ENCODE measurements around the gene RAB3IP. TPM values are rescaled to one million over a fixed set of nuclear protein-coding genes. Genes with fewer than 3 reads are reported as not detected.
"Not testable (repeated sequence)": the region's sequence is repeated elsewhere in the genome, so short reads cannot be mapped to it uniquely, and the experiment has no call there.

Gene RAB3IP
- total RNA-seq, 1 donor from 2014 or later = 25.6 TPM

DNA sequence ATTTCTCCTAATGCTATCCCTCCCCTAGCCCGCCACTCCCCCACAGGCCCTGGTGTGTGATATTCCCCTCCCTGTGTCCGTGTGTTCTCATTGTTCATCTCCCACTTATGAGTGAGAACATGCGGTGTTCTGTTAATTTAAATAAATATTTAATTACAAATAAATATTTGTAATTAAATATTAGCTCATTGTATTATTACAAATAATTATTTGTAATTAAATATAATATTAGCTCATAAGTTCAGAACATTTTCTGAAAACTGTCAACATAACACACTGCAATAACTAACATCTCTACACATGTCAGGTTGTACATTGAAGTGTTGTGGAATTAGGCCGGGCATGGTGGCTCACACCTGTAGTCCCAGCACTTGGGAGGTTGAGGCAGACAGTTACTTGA, 5.4 kb downstream of the RAB3IP start:
- DNase-seq (ENCODE audit: missing footprints) (no peak), ATAC-seq (no peak)
- intact Hi-C loops (cut with DNase I) = no loop called here

DNA sequence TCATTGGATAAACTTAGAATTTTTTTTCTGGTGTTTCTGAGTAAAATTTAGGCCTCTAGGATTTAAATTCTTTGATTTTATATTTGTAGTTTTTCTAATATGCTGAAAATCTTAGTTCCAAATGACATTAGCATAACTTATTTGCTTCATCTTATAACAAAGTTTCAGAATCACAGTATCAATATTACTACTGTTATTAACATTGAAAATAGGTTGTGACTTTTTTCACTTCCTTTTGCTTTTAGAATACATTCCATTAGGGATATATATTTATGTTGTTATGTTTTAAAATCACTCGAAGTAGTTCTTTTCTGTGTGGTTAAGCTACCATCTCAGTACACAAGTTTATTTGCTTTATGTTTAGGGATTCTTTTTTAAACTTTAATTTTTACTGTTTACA, 12.8 kb downstream of the RAB3IP start:
- intact Hi-C loops (cut with DNase I) = no loop called here
- ATAC-seq (no peak), DNase-seq (ENCODE audit: missing footprints) (no peak)

DNA sequence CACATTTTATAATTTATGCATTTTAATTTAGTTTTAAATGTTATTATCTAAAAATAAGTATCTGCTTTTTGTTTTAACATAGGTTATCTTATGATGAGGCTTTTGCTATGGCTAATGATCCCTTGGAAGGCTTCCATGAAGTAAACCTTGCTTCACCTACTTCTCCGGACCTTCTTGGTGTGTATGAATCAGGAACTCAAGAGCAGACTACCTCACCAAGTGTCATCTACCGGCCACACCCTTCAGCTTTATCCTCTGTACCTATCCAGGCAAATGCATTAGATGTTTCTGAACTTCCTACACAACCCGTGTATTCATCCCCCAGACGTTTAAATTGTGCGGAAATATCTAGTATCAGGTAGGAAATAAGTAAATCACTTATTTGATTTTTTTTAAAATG, 16.6 kb downstream of the RAB3IP start:
- ATAC-seq (no peak), DNase-seq (ENCODE audit: missing footprints) (no peak)
- intact Hi-C loops (cut with DNase I) = no loop called here

DNA sequence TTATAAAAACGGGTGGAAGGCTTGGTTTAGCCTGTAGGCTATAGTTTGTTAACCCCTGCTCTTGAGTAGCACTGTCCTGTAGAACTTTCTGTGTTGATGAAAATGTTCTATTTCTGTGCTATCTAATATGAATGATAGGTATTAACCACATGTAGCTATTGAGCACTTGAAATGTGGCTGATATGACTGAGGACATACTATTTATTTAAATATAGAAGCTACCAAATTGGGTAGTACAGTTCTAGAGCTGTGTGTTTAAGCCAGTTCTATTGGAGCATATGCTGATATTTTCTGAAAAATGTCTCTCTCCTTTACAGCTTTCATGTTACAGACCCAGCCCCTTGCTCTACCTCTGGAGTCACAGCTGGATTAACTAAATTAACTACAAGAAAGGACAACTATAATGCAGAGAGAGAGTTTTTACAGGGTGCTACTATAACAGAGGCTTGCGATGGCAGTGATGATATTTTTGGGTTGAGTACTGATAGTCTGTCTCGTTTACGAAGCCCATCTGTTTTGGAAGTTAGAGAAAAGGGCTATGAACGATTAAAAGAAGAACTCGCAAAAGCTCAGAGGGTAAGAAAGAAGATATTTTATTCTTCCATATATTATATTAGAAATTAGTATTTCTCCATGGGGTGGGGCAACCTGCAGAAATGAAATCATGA, 17.6 kb downstream of the RAB3IP start:
- intact Hi-C loops (cut with DNase I) = no loop called here
- DNase-seq (ENCODE audit: missing footprints) (no peak), ATAC-seq (peak; percentile 65)

DNA sequence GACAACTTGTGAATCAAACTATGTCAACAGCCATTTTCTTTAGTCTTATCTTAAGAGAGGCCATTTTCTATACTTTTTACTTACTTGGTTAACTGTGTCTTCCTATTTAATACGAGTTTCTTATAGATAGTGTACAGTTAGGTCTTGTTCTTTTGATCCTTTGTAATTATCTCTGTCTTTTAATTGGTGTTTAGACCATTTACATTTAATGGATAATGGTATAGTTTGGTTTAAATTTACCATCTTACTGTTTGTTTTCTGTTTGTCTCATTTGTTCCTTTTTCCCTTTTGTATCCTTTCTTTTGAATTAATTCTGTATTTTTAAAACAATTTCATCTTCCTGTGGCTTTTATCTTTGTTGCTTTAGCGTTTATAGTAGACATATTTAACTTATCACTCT, 19.4 kb downstream of the RAB3IP start:
- no peak for ATAC-seq
- intact Hi-C loops (cut with DNase I) = no loop called here
- no peak for DNase-seq (ENCODE audit: missing footprints)

DNA sequence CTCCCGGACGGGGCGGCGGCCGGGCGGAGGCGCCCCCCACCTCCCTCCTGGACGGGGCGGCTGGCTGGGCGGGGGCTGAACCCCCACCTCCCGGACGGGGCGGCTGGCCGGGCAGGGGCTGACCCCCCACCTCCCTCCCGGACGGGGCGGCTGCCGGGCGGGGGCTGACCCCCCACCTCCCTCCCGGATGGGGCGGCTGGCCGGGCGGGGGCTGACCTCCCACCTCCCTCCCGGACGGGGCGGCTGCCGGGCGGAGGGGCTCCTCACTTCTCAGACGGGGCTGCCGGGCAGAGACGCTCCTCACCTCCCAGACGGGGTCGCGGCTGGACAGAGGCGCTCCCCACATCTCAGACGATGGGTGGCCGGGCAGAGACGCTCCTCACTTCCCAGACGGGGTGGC, 20.9 kb downstream of the RAB3IP start:
- DNase-seq (ENCODE audit: missing footprints); intact Hi-C loops (cut with DNase I); ATAC-seq: not testable (repeated sequence)

DNA sequence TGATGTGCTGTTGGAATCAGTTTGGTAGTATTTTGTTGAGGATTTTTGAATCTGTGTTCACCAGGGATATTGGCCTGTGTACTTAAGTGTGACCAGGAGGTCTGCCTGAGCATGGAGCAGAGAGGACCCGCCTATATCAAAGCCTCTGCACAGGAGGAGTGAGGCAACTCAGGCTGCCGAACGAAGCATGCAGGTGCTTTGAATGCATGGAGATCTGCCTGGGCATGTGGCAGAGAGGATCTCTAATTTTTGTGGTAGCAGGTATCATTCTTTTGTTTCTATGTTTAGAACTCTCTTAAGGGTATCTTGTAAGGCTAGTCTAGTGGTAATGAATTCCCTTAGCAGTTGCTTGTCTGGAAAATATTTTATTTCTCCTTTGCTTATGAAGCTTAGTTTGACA, 26.9 kb downstream of the RAB3IP start:
- ATAC-seq (no peak), DNase-seq (ENCODE audit: missing footprints) (no peak)
- intact Hi-C loops (cut with DNase I) = no loop called here

DNA sequence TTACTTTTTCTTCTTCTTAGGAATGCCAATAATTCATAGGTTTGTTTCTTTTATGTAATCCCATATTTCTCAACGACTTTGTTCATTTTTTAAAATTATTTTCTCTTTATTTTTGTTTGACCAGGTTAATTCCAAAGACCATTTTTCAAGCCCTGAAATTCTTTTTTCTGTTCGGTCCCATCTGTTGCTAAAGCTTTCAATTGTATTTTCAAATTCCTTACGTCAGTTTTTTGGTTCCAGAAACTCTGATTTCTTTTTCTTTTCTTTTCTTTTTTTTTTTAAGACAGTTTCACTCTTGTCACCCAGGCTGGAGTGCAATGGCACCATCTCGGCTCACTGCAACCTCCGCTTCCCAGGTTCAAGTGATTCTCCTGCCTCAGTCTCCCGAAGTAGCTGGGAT, 27.6 kb downstream of the RAB3IP start:
- no peak for ATAC-seq
- intact Hi-C loops (cut with DNase I) = no loop called here
- DNase-seq (ENCODE audit: missing footprints) = no peak

DNA sequence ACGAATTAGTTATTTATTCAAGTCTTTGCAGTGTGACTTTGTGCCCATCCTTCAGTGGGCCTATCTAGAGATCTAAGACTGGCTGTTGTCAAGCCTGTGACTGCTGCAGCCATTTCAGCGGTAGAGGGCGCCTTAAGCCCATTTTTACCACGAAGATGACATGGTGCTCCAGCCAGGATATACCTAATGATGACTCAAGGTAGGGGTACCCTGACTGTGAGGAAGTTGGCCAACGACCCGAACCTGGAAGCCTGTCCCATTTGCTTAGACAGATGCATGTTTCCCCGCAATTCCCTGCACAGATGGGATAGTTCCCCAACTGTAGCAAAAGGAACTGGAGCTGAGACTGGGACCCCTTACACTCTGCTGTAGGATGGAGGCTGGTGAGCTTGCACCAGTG, 41.3 kb downstream of the RAB3IP start:
- no peak for ATAC-seq
- DNase-seq (ENCODE audit: missing footprints) = no peak
- intact Hi-C loops (cut with DNase I) = no loop called here

DNA sequence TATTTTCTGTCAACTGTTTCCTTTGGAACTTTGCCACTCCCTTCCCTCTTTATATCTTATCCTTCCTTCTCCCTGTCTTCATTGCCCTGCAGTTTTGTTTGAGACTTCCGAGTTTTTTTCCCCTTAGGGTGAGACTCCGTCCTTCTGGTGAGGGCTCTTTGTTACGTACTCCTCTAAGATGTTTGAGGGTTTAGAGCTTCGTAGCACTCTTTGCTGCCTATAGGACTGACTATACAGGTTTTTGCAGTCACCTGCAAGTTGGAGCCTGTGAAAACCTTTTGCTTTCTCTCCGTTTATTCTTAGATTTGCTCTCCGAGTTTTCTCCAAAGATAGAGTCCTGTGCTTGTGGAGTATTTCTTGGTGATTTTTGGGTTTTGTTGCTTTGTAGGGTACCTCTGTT, 44.7 kb downstream of the RAB3IP start:
- intact Hi-C loops (cut with DNase I) = no loop called here
- DNase-seq (ENCODE audit: missing footprints) (no peak), ATAC-seq (no peak)

DNA sequence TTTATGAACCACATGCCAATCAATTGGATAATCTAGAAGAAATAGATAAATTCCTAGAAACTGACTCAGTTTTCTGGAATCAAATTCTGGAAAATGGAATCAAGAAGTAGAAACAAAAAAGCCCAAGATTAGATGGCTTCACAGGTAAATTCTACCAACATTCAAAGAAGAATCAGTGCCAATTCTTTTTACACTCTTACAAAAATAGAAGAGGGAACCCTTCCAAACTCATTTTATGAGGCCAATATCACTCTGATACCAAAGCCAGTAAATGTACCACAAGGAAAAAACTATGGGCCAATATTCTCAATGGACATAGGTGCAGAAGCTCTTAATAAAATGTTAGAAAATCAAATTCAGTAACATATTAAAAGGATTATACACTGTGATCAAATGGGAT, 50.7 kb downstream of the RAB3IP start:
- intact Hi-C loops (cut with DNase I) = no loop called here
- ATAC-seq = no peak

DNA sequence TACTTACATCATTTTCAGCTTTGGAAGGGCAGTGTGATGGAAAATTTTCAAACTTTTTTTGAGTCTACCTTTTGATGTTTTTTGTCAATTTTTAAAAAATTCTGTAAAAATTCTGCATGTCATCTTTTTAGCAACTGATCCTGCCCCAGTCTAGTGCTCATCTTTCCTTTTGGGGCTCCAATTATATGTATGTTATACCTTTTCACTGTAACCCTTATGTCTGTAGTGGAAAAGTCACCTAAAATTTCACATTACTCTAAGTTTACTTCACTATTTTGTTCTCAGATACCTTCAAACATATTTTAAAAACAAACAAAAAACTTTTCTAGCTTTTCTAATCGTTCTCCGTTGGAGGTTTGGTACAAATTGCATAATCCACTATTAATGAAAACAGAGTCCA, 53.9 kb downstream of the RAB3IP start:
- intact Hi-C loops (cut with DNase I) = no loop called here
- ATAC-seq (no peak), DNase-seq (ENCODE audit: missing footprints) (no peak)

More for the DNA sequence above, 50.7 kb downstream of the RAB3IP start:
- no peak for DNase-seq (ENCODE audit: missing footprints)

DNA sequence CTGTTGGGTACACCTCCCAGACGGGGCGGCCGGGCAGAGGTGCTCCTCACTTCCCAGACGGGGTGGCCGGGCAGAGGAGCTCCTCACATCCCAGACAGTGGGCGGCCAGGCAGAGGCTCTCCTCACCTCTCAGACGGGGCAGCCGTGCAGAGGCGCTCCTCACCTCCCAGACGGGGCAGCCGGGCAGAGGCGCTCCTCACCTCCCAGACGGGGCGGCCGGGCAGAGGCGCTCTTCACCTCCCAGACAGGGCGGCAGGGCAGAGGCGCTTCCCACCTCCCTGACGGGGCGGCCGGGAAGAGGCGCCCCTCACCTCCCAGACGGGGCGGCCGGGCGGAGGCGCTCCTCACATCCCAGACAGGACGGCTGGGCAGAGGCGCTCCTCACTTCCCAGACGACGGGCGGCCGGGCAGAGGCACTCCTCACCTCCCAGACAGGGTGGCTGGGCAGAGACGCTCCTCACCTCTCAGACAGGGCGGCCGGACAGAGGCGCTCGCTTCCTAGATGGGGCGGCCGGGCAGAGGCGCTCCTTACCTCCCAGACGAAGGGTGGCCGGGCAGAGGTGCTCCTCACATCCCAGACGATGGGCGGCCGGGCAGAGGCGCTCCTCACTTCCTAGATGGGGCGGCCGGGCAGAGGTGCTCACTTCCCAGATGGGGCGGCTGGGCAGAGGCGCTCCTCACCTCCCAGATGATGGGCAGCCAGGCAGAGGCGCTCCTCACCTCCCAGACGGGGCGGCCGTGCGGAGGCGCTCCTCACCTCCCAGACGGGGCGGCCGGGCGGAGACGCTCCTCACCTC, 68.6 kb downstream of the RAB3IP start:
- DNase-seq (ENCODE audit: missing footprints); ATAC-seq: not testable (repeated sequence)

DNA sequence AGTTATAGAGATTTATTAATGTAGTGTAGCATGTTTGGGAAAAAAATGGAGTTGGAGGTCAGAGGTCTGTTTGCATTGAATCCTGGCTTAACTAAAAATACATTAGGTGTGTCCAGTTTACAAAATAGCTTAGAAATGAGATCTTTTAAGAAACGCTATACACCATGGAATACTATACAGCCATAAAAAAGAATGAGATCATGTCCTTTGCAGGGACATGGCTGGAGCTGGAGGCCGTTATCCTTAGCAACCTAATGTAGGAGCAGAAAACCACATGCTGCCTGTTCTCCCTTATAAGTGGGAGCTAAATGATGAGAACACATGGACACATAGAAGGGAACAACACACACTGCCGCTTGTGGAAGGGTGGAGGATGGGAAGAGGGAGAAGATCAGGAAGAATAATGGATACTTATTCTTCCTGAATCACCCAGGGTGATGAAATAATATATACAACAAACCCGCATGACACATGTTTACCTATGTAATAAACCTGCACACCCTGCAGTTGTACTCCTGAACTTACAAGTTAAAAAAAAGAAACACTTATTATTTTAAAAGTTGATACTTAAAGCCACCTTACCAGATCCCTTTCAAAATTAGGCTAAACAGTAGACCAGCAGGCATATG, 72.3 kb downstream of the RAB3IP start:
- ATAC-seq = no peak
- intact Hi-C loops (cut with DNase I) = no loop called here
- DNase-seq (ENCODE audit: missing footprints) = no peak

More for the DNA sequence above, 68.6 kb downstream of the RAB3IP start:
- intact Hi-C loops (cut with DNase I) = not testable (repeated sequence)

DNA sequence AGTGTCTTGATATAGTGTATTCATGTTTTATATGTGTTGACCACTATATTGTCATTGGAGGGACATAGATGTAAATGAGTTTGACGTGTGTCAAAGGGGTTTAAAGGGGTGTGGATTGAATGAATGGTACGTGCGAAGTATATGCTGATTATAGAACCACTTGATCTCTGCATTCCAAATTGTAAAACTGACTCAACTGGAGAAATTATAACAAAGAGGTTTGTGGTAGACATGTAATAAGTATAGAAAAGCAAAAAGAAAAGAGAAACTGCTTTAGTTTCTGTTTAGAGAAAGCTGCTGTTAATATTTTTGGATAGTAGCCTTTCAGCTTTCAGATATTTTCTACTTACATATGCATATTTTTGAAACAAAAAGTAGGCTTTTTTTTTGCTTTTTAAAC, 77.4 kb downstream of the RAB3IP start:
- DNase-seq (ENCODE audit: missing footprints) (no peak), ATAC-seq (no peak)
- intact Hi-C loops (cut with DNase I) = no loop called here

DNA sequence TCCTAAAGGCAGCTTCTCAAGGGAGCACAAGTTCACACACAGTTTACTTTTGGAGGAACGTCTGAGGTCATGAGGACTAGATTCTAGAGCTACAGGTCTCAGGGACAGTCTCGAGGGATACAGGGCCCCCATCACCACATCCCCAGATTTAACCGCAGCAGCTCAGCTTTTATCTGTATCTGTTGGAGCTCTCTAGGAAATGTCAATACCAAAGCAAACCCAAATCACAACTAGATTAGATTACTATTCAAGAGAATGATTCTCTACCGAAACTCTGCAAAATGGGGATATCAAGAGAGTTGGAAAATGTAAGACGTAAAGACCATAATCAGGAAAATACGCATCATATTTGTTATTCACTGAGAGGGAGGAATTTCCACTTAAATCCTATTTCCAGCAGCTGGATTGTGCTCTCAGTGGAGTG, 82.4 kb downstream of the RAB3IP start:
- no peak for ATAC-seq
- no peak for DNase-seq (ENCODE audit: missing footprints)
- intact Hi-C loops (cut with DNase I) = no loop called here

DNA sequence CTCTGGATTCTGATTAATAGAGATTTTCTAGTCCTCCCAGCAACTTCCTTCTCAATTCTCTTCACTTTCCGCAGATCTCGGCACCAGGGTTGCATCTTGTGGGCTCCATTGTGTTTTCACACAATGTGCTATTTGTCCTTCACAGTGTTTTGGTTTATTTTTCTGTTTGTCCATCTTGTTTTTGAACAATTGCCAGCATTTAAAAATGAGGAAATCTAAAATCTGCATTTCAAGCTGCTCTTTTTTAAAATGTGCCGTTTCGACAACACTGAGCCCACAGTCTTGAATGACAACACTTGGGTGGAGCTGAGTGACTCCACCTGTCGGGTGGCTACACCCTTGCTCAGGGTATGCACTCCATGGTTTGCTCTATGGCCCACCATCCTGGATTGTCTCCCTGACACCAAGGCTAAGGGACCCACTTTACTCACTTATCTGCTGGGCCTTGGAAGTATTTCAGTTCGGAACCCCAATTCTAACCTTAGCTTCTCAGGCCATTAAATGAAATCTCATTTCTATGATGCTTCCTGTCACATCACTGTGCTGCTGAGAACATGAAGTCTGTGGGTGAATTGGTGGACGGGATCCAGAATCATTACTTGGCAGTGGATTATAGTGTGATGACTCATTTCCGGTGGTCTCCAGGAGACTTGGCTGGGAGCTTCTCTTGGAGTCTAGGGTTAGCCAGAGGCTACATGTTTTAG, 82.9 kb downstream of the RAB3IP start:
- DNase-seq (ENCODE audit: missing footprints) (no peak), ATAC-seq (no peak)
- intact Hi-C loops (cut with DNase I) = no loop called here

DNA sequence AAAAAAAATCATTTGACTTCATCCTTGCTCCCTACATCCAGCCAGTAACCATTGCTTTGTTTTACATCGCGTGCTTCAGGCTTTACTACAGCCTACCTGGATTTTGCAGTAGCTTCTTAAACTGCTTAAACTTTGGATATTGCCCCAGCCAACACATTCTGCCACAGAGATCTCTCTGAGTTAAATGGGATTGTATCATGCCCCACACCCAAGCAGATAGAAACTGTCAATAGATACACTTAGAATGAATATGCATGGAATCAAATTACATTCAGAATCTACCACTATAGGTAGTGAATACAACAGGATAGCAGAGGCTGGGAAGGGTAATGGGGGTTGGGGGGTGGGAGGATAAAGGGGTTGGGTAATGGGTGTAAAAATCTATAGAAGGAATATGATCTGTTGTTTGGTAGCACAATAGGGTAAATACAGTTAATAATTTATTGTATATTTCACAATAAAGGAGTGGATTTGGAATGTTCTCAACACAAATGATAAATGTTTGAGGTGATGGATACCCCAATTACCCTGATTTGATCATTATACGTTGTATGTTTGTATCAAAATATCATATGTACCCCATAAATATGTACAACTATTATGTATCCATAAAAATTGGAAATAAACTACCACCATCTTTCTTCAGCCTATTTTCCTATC, 83.7 kb downstream of the RAB3IP start:
- intact Hi-C loops (cut with DNase I) = no loop called here
- DNase-seq (ENCODE audit: missing footprints) (no peak), ATAC-seq (no peak)

DNA sequence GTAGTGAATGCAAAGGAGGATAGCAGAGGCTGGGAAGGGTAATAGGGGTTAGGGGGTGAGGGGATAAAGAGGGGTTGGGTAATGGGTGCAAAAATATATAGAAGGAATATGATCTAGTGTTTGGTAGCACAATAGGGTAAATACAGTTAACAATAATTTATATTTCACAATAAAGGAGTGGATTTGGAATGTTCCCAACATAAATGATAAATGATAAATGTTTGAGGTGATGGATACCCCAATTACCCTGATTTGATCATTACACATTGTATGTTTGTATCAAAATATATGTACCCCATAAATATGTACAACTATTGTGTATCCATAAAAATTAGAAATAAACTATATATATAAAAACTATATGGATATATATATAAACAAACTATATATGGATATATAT, 85.4 kb downstream of the RAB3IP start:
- intact Hi-C loops (cut with DNase I) = no loop called here
- ATAC-seq = no peak
- no peak for DNase-seq (ENCODE audit: missing footprints)
